PFSK-1 (cell line): Measurements from ENCODE around the gene GRB10.

ENCODE experiments used
- FOXP2 ChIP-seq: optimal IDR thresholded peaks from 2 replicates; pipeline ENCODE3; 2011; ENCODE audit warnings: borderline replicate concordance, control low read depth, inconsistent platforms; ENCODE audit not compliant: insufficient read depth; ENCODE audit errors: extremely low read length, extremely low read depth
- POLR2AphosphoS5 ChIP-seq: IDR thresholded peaks from 2 replicates; pipeline ENCODE4 v1.6.1; 2012; ENCODE audit warnings: low read depth, mild to moderate bottlenecking, control low read depth, low read length, moderate library complexity
- SIN3A ChIP-seq: IDR thresholded peaks from 2 replicates; pipeline ENCODE4 v1.6.1; 2012; ENCODE audit warnings: mild to moderate bottlenecking, low read length, moderate library complexity, borderline replicate concordance; ENCODE audit not compliant: insufficient read depth
- TAF1 ChIP-seq: IDR thresholded peaks from 2 replicates; pipeline ENCODE4 v1.6.1; 2012; ENCODE audit warnings: low read length, control low read depth, borderline replicate concordance; ENCODE audit not compliant: insufficient read depth
- TF ChIP-seq, protein P1 (sequence below), 2 experiments: IDR thresholded peaks; 2 replicates each; pipeline versions ENCODE4 v1.6.1 to v1.8.0; 2011 to 2012; ENCODE audit warnings: low read depth in 2 of 2, low read length in 2 of 2, control low read depth in 1 of 2, inconsistent platforms in 1 of 2, mild to moderate bottlenecking in 1 of 2, moderate library complexity in 1 of 2; ENCODE audit not compliant: insufficient read depth in 1 of 2

GRB10 gene

DNA sequence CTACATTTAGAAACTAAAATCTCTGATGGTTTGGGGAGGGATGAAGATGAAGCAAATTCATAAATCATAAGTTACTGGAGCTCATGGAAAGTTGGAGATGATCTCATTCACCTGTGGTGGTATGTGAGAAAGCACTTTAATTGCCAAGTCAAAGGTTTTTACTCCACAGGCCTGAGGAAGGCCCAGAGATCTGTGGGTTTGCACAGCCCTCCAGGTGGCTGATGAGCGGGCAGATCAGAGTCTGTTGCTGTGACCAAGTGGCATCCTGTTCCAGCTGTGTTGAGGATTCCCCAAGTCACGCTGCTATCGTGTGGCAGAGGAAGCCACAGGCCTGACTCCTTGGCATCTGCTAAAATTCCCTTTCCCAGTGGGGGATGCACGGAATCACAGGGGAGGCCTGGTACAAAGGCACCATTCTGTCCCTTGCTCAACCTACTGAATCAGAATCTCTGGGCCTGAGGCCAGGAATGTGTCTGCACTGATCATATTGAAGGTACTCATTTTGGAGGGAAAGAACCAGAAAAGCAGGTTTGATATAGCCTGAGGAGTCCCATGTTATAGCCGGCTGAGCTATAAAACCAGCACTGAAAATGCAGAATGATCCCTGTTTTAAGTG lies 197.8 kb downstream of the GRB10 start:
- TF ChIP-seq TAF1 = no peak
- TF ChIP-seq, protein P1, sequence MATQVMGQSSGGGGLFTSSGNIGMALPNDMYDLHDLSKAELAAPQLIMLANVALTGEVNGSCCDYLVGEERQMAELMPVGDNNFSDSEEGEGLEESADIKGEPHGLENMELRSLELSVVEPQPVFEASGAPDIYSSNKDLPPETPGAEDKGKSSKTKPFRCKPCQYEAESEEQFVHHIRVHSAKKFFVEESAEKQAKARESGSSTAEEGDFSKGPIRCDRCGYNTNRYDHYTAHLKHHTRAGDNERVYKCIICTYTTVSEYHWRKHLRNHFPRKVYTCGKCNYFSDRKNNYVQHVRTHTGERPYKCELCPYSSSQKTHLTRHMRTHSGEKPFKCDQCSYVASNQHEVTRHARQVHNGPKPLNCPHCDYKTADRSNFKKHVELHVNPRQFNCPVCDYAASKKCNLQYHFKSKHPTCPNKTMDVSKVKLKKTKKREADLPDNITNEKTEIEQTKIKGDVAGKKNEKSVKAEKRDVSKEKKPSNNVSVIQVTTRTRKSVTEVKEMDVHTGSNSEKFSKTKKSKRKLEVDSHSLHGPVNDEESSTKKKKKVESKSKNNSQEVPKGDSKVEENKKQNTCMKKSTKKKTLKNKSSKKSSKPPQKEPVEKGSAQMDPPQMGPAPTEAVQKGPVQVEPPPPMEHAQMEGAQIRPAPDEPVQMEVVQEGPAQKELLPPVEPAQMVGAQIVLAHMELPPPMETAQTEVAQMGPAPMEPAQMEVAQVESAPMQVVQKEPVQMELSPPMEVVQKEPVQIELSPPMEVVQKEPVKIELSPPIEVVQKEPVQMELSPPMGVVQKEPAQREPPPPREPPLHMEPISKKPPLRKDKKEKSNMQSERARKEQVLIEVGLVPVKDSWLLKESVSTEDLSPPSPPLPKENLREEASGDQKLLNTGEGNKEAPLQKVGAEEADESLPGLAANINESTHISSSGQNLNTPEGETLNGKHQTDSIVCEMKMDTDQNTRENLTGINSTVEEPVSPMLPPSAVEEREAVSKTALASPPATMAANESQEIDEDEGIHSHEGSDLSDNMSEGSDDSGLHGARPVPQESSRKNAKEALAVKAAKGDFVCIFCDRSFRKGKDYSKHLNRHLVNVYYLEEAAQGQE (IDR thresholded peaks at IDR 0.05; ENCODE audit: insufficient read depth in 1 of 2, low read depth in 2 of 2, low read length in 2 of 2) = no peak
- no peak for TF ChIP-seq POLR2AphosphoS5
- no peak for TF ChIP-seq FOXP2
- TF ChIP-seq SIN3A = no peak

DNA sequence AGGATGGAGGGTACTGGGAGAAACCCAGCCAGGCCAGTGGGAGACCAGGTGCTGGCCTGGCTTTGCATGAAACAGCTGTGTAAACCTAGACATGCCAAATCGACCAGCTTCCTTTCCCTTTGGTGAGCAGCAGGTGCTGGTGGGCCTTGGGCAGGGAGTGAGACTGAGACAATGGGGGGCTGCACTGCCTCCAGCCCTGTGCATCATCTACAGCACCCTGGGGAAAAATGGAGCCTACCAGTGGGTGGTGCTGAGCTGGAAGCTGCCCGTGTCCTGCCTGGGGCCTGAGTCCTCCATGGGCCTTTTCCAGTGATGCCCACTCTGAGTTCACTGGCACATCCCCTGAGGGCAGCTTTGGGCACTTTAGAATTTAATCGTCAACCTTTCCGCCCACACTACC lies 198.3 kb downstream of the GRB10 start:
- TF ChIP-seq TAF1 = no peak
- TF ChIP-seq POLR2AphosphoS5 = no peak
- TF ChIP-seq FOXP2 = no peak
- TF ChIP-seq SIN3A = no peak
- TF ChIP-seq, protein P1 (IDR thresholded peaks at IDR 0.05; ENCODE audit: insufficient read depth in 1 of 2, low read depth in 2 of 2, low read length in 2 of 2) = no peak

DNA sequence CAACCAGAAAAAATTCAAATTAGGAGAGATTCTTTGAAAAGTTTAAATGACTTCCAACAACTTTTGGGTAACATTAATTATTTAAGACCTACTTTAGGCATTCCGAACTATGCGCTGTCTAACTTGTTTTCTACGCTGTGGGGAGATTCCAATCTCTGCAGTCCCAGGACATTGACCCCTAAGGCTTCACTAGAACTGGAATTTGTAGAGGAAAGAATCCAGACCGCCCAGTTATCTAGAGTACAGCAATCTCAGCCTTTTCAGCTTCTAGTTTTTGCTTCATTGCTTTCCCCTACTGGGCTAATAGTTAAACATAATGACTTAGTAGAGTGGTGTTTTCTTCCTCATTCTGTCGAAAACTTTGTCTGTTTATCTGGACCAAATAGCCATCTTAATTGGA lies 202.6 kb downstream of the GRB10 start:
- TF ChIP-seq TAF1 (no peak), FOXP2 (no peak)

DNA sequence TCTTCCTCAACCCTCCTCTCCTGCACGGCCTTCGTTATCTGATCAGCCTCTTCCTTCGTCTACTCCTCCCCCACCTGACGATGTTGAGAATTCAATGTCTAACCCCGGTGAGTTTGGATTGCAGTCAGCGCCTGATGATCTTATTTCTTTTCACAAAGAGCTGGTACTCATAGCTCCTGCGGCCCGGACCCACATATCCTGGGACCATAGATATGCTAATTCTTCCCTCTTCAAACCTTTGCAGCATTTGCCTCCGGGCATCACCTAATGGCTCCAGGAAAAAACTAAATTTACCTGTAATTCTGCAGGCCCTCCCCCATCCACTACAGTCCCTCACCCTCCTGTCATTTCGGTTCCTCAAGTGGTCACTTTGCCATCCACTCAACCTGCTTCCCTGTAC lies 205.1 kb downstream of the GRB10 start:
- no peak for TF ChIP-seq SIN3A
- TF ChIP-seq TAF1 = no peak
- TF ChIP-seq, protein P1 (IDR thresholded peaks at IDR 0.05; ENCODE audit: insufficient read depth in 1 of 2, low read depth in 2 of 2, low read length in 2 of 2) = no peak
- no peak for TF ChIP-seq FOXP2
- TF ChIP-seq POLR2AphosphoS5 = no peak

DNA sequence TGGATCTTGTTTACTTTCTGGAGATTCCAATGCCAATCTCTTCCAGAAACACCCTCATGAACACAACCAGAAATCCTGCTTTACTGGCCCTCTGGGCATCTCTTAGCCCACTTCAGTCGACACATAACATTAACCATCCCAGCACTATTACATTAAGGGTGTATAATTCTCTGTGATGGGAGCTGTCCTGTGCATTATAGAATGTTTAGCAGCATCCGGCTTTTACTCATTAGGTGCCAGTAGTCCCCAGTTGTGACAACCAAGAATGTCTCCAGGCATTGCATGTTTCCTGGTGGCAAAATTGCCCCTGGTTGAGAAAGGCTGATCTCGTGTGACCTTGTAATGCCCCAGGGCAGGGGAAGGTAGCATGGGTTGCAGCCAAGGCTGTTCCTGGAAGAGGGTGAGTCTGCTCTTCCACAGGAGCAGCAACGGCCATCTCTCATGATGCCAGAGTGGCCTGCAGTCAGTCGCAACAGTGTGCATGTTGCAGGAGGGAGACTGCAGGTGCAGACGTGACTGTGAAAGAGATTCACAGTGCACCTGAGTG lies 214.9 kb downstream of the GRB10 start:
- TF ChIP-seq TAF1 (no peak), FOXP2 (no peak), POLR2AphosphoS5 (no peak), SIN3A (no peak)
- TF ChIP-seq, protein P1 (IDR thresholded peaks at IDR 0.05; ENCODE audit: insufficient read depth in 1 of 2, low read depth in 2 of 2, low read length in 2 of 2) = no peak
